AG09309 (cell line): ENCODE data around the gene LMNTD2.

Source experiments
- DNase-seq: peaks from one replicate; pipeline ENCODE4 v3.0.0-alpha.2; 2010; ENCODE audit warnings: low read depth
- H3K4me3 ChIP-seq: 2 replicates; pipeline ENCODE4 v1.5.1; 2011; ENCODE audit warnings: mild to moderate bottlenecking, low read depth, low read length, moderate library complexity; ENCODE audit not compliant: control insufficient read depth
- CTCF ChIP-seq: IDR thresholded peaks from 2 replicates; pipeline ENCODE4 v1.5.1; 2011; ENCODE audit warnings: mild to moderate bottlenecking, low read depth, low read length, inconsistent platforms; ENCODE audit not compliant: insufficient read depth, control insufficient read depth; ENCODE audit errors: missing control alignments

Gene LMNTD2, protein sequence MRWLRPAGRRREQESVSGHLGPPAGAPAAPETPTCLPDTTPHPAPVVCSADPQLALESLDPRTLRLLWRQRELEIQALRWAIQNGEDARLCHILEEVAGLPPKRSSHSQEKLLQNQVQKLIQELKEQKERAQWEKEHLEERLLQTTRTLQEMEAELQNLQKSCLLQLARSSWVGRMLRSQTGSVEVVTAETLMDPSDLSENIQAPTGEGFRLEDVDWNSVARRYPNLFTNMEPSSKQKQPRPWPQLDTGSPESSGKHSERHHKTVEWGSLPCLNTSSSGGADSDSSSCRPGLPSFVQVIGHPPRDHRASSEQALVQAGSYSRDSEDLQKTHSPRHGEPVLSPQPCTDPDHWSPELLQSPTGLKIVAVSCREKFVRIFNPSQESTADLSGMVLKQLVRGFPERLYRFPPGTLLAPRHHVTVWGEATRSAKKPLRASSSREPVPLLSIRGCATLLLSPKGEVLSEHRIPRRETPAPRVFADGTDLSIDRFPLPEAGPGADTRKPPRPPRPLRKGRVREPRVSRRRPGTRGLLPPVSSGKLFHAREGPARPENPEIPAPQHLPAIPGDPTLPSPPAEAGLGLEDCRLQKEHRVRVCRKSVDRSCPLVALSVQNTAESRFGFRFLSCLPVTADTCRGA

DNA sequence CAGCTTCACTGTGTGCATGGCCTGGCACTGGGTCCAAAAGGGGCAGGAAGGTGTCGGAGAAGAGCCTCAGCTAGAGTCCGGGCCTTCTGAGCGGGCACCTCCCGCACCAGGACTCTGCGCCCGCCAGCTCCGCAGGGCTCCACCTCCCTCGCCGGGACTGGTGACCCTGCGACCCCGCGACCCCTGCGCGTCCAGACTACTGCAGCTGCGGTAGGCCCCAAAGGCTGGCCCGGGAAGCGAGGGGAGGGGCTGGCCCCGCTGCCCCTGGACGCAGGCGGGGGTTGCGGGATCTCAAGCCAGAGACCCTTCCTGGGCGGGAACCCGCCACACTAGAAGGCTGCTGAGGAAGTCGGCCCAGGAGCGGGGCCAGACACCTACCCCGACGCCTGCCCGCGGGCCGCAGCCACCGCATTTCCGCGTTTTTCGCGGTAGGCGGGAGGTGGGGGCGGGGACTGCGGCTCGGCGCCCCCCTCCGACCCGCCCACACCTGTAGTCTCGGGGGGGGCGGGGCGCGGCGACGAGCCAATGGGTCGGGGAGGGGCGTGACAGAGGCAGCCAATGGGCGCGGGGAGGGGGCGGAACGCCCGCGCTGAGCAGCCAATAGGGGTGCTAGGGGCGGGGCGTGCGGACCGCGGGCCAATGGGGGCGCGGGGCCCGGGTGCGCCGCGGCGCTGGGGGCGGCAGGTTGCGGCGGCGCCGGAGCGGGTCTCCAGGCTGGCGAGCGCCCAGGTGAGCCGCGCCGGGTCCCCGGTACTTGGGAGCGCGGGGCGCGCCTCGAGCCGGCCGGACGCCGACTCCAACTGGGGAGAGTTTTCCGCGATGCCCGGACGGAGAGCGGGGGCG lies at the start of gene LMNTD2, which contains the start of gene RASSF7:
LMNTD2 (minus strand) TSS at position 434 of the 843 bp plus-strand sequence; CDS start at position 412, 22 bp downstream.
RASSF7 (plus strand) TSS at position 666 of the 843 bp plus-strand sequence. CDS start 799 bp downstream, outside the sequence.
- DNase-seq = no peak
- TF ChIP-seq CTCF = no peak
- peak within 1 kb of the TSS; percentile 58 for H3K4me3 ChIP-seq

- no peak for DNase-seq
- TF ChIP-seq CTCF = no peak
- H3K4me3 ChIP-seq = no peak overlapping the region
Measured at GRCh38 chr11:609341-609811, 48.8 kb upstream of the LMNTD2 start.

- H3K4me3 ChIP-seq = no peak overlapping the region
- TF ChIP-seq CTCF = no peak
- no peak for DNase-seq
Measured at GRCh38 chr11:608791-609251, 48.3 kb upstream of the LMNTD2 start.

- no peak for DNase-seq
- no peak for TF ChIP-seq CTCF
- H3K4me3 ChIP-seq = no peak overlapping the region
Measured at GRCh38 chr11:607971-608659, 47.6 kb upstream of the LMNTD2 start.

- DNase-seq = no peak
- H3K4me3 ChIP-seq = no peak overlapping the region
- TF ChIP-seq CTCF = no peak
Measured at GRCh38 chr11:607020-607780, 46.7 kb upstream of the LMNTD2 start.
